Stimulated activated naive CD8-positive, alpha-beta T cell treated with anti-CD3 and anti-CD28 coated beads, Interleukin-15, amount 100 ng/mL, for 72 hours (primary cell): ENCODE data around the gene GGCT.

Source experiments
- ATAC-seq: fragments of 150-1000 bp; cut with Tn5 transposase; 2 replicates; pipeline ENCODE4 v1.10.0; 2021; ENCODE audit warnings: mild to moderate bottlenecking, moderate library complexity
- DNase-seq, 2 donors: peaks; one replicate each; pipeline ENCODE4 v3.0.0; 2021 to 2022
- H3K27ac Mint-ChIP-seq, 2 donors: one replicate each; pipeline ENCODE4 v1.8.0; 2022; ENCODE audit warnings: mild to moderate bottlenecking in 2 of 2, mixed read lengths in 2 of 2, moderate library complexity in 2 of 2
- H3K27me3 Mint-ChIP-seq: one replicate; pipeline ENCODE4 v1.8.0; 2022; ENCODE audit warnings: mixed read lengths
- H3K4me1 Mint-ChIP-seq: one replicate; pipeline ENCODE4 v1.8.0; 2022; ENCODE audit warnings: mild to moderate bottlenecking, mixed read lengths
- H3K4me3 Mint-ChIP-seq, 2 donors: one replicate each; pipeline ENCODE4 v1.8.0; 2022; ENCODE audit warnings: mild to moderate bottlenecking in 2 of 2, mixed read lengths in 2 of 2, moderate library complexity in 1 of 2
- H3K9me3 Mint-ChIP-seq, 2 donors: one replicate each; pipeline ENCODE4 v1.8.0; 2022; ENCODE audit warnings: mixed read lengths in 2 of 2

Gene GGCT

DNA sequence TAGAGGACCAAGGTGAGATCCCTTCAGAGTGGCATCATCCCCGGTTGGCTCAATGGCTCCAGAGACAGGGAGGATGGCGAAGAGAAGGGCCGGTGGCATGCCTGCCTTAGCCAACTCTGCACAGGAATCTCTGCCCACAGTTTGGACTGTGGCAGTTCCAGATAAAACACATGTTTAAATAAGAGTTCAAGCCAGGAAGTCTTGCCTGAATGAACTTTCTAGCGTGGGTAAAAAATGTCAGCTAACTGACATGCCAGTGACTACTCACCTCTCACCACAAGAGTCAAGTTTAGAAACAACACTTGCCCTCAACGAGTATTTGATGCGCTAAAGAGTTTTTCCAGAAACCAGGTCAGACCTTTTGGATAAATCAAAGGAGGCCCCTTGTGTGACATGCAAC, 29.0 kb downstream of the GGCT start:
- DNase-seq (no peak), ATAC-seq (no peak)
- Mint-ChIP-seq H3K4me1 (peaks cover 80% of the 10 kb centered on the region), H3K9me3 (no peaks in the 10 kb centered on the region), H3K27ac (peak overlapping the region in 1 of 2 donors; percentile 13), H3K4me3 (peak overlapping the region in 1 of 2 donors; percentile 19), H3K27me3 (no peaks in the 10 kb centered on the region)

DNA sequence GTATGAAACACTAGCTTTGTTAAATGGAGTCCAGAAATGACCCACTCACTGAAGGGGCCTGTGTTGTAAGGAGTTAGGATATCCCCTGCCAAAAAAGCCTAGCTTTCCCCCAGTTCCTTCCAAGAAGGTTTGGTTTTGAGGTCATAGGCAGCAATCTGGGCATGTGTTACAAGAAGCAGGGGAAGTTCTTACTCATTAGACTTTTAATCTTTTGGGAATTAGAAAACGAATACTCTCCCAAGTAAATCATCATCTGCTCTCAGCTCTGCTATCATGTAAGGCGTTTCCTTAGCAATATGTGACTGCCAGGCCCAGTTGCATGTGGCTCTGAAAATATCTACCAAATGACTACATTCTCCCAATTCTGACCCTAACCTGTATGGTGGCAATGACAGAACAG, 29.7 kb downstream of the GGCT start:
- peaks cover 82% of the 10 kb centered on the region for H3K4me1 Mint-ChIP-seq
- no peak overlapping the region for H3K4me3 Mint-ChIP-seq
- DNase-seq, result no peak
- H3K27ac Mint-ChIP-seq, result no peak overlapping the region
- no peaks in the 10 kb centered on the region for H3K27me3 Mint-ChIP-seq
- ATAC-seq, result no peak
- no peaks in the 10 kb centered on the region for H3K9me3 Mint-ChIP-seq

DNA sequence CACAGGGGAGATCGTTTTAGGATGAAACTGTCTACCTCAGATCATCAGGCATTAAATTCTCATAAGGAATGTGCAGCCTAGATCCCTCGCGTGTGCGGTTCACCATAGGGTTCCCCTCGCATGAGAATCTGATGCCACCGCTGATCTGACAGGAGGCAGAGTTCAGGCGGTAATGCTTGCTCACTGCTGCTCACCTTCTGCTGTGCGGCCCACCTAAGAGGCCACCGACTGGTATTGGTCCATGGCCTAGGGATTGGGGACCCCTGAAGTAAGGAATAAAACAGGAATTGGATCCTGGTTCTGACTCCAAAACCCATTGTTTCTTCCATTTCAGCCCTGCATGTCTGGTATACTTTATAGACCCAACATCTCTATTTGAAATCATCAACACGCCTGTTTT, 30.1 kb downstream of the GGCT start:
- no peak overlapping the region for H3K4me3 Mint-ChIP-seq
- no peaks in the 10 kb centered on the region for H3K9me3 Mint-ChIP-seq
- DNase-seq (no peak), ATAC-seq (no peak)
- no peak overlapping the region for H3K27ac Mint-ChIP-seq
- peaks cover 82% of the 10 kb centered on the region for H3K4me1 Mint-ChIP-seq
- H3K27me3 Mint-ChIP-seq, result no peaks in the 10 kb centered on the region

DNA sequence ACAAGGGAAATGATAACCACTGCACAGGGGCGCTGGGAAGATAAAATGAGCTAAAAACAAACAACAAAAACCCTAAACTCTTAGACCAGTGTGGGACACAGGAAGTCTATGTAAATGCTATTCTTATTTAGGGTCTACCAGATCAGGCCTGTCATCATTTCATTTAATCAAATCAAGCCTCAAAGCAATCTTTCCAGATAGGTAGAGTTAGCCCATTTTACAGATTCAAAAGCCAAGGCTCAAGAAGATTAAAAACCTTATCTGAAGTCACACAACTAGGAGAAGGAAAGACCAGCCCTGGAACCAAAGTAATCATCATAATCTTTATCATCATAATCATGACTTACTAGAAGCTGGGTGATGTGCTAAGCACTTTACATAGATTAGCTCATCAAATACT, 30.7 kb downstream of the GGCT start:
- Mint-ChIP-seq H3K27me3 (no peaks in the 10 kb centered on the region), H3K4me1 (peaks cover 84% of the 10 kb centered on the region), H3K9me3 (no peaks in the 10 kb centered on the region), H3K4me3 (no peak overlapping the region), H3K27ac (no peak overlapping the region)
- no peak for DNase-seq
- no peak for ATAC-seq

DNA sequence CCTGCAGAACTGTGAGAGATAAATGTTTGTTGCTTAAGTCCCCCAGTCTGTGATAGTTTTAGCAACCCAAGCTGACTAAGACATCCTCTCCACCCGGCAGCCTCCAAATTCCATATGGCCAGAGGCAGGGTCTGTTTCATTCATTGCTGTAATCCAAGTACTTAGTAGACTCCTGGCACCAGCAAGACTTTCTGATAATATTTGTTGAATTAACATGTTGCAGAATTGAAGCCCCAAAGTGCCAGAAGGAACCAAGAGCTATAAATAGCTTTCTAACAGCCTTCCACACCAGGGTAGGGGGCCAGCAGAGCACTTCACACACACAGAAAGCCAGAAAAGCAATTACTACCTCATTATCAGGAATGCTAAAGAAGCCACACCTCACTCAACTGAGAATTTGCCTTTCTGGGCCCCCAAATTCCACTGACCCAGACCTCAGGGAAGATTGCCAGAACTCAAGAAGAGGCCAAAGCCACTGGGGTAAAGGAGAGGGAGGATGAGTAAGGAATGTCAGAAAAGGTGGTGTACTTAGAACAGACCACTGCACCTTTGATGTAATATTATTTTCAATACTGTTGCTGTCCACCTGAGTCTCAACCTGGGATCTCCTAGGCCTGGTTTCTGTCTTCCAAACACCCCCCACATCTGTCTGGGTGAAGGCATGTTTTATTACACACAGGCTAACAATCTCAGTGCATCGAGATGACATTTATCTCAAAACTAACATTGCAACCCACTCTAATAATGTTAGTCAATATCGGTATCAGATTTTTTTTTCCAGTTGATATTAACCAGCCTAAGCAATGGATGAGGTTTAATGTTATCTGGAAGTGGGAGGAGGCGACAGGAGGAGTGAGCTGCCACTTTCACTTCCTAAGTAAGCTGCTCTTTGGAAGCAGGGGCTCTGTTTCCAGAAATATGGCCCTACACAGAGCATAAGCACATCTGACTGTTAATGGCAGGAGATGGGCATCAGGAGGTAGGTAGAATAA, 31.5 kb downstream of the GGCT start:
- Mint-ChIP-seq H3K4me3 (no peak overlapping the region), H3K27ac (peak overlapping the region in 1 of 2 donors; percentile 38), H3K4me1 (peaks cover 91% of the 10 kb centered on the region), H3K9me3 (no peaks in the 10 kb centered on the region), H3K27me3 (no peaks in the 10 kb centered on the region)
- ATAC-seq (no peak), DNase-seq (no peak)

DNA sequence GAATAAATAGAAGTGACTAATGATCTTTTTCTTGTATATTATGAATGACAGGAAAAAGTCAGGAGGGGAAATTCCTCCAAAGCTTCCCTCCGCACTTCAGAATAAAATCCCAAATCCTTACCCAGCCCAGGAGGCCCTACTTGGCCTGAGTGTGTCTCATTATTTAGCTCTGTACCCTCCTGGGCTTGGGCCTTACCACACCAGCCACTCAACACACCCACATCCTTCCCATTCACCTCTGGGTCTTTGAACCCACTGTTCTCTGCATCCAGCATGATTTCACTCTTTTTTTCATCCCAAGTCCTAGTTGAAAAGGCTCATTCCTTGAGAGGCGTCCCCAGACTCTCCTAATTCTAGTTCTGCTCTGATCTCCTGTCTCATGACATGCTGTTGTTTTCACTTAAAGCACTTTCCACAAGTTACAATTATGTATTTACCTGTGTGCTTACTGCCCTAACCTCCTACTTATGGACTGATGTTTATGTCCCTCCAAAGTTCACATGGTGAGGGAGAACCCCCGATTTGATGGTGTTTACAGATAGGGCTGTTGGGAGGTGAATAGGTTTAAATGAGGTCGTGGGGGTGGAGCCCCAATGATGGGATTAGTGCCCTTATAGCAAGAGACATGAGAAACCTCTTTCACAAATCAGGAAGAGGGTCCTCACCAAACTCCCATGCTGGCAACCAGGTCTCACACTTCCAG, 32.4 kb downstream of the GGCT start:
- Mint-ChIP-seq H3K9me3 (no peaks in the 10 kb centered on the region), H3K27ac (peak overlapping the region; percentile 29 to 36), H3K4me3 (no peak overlapping the region), H3K4me1 (peaks cover 96% of the 10 kb centered on the region), H3K27me3 (no peaks in the 10 kb centered on the region)
- ATAC-seq, result no peak
- no peak for DNase-seq

DNA sequence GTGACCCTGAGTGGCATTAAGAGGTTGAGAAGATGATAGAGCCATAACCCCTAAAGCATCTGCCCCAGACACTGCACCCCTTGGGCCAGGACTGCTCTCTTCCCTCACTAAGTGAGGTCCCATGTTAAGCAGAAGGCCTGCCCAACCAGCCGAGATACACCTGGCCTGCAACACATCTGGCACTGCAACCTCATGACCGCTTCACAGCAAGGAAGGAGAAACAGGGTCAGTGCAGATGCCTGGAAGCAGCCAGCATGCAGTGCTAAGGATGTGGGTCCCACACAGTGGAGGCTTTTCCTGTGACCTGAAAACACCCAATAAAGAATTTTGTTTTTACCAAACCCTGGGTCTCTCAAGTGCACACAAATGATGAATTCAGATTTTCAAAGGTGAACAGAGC, 33.4 kb downstream of the GGCT start:
- H3K9me3 Mint-ChIP-seq, result no peaks in the 10 kb centered on the region
- no peak overlapping the region for H3K4me3 Mint-ChIP-seq
- peak overlapping the region in 1 of 2 donors; percentile 50 for H3K27ac Mint-ChIP-seq
- ATAC-seq (peak; percentile 28), DNase-seq (no peak)
- peaks cover 87% of the 10 kb centered on the region for H3K4me1 Mint-ChIP-seq
- H3K27me3 Mint-ChIP-seq, result no peaks in the 10 kb centered on the region

DNA sequence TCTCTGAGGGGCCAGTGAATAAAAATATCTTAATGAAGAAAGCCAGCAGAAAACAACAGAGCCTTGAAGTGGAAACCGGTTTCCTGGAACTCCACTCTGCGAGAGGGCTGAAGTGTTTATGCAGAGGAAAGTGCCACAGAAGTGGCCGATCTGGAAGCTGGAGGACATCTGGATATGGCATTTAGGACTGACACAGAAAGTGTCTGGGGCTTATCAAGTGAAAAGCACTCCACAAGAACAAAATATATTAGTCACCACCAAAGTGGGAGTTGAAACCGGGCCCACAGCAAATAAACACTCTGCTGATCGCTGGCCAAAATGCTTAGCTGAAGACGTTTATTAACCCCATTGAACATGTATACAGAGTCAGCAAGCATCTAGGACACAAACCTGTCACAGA, 33.9 kb downstream of the GGCT start:
- no peaks in the 10 kb centered on the region for H3K9me3 Mint-ChIP-seq
- peak overlapping the region in 1 of 2 donors; percentile 50 for H3K27ac Mint-ChIP-seq
- no peak for DNase-seq
- H3K4me3 Mint-ChIP-seq, result no peak overlapping the region
- ATAC-seq, result peak; percentile 31
- H3K4me1 Mint-ChIP-seq, result peaks cover 87% of the 10 kb centered on the region
- H3K27me3 Mint-ChIP-seq, result no peaks in the 10 kb centered on the region

DNA sequence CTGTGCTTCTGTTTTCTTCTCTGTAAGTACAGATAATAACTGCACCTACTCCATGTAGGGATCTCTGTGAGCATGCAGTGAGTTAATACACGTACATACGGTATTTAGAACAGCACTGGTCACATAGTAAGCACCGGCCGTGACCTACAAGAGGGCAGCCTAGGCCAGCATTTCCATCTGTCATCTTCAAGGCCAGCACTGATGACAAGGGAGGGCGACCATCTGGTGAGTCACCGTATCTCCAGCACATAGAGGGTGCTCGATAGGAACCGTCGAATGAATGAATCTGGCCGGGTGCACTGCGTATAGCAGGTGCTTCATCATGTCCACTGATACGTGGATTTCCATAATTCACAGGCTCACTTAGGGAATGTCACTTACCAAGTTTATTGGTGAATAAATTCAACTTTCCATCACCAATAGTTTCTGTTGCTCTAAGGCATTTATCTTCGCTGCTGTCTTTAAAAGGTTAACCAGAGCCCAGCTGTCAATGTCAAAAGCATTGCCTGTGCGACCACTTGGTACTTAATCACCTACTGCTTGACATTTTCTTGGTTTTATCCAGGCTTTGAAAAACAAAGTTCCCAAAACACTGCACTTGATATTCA, 34.4 kb downstream of the GGCT start:
- ATAC-seq (no peak), DNase-seq (no peak)
- H3K4me1 Mint-ChIP-seq, result peaks cover 87% of the 10 kb centered on the region
- H3K9me3 Mint-ChIP-seq, result no peaks in the 10 kb centered on the region
- no peak overlapping the region for H3K4me3 Mint-ChIP-seq
- no peaks in the 10 kb centered on the region for H3K27me3 Mint-ChIP-seq
- no peak overlapping the region for H3K27ac Mint-ChIP-seq

DNA sequence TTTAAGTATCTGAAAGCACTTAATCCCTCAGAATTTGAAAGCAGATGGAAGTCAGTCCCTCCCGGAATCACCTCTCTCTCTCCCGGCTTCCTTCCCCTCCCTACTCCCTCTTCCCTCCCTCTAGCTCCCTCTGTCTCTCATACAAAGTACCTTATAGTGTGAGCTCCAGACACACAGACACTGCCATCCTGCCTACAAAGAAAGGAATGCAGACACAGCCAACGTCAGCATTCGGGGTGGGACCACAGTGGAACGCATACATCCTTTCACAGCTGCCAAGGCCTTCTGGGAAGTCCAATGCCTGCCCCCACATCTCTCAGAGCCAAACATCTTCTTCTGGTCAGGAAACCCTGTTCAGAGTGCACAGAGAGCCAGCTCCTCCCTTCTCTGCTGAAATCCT, 35.3 kb downstream of the GGCT start:
- no peak overlapping the region for H3K27ac Mint-ChIP-seq
- peaks cover 85% of the 10 kb centered on the region for H3K4me1 Mint-ChIP-seq
- ATAC-seq (no peak), DNase-seq (no peak)
- no peaks in the 10 kb centered on the region for H3K9me3 Mint-ChIP-seq
- no peaks in the 10 kb centered on the region for H3K27me3 Mint-ChIP-seq
- no peak overlapping the region for H3K4me3 Mint-ChIP-seq

DNA sequence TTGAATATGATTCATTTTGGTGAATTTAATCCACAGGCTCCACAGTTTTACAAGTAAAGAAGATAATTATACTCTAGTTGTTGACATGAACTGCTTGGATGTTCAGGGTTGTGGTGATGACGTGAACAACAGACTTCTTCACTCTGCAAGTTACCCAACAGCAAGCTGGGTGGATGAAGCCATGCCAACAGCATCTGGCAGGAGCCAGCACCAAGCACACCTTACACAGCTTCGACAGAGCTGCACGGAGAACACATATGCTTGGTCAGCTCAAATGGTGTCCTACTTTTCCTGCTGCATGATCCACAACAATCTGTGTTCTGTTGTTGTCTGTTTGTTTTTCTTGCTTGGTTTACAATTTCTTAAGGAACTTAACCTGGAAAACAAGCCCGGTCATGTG, 35.8 kb downstream of the GGCT start:
- H3K27ac Mint-ChIP-seq, result no peak overlapping the region
- DNase-seq, result no peak
- no peak for ATAC-seq

DNA sequence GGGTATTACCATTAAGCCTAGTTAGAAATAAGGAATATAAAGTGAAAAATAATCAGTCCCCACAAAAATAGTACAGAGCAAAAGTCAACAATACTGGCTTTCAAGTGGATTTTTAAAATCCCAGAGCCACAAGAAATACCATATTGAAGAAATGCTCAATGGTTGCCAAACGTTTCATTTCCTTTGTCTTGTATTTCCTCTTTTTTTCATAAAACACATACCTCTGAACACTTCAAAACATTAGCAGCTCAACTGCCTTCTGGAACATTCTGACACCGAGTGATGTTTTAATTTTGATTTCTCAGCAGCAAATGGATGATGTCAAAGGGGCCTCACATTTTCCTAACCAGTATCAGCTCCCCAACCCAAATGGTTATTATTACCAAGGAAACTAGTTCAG, 36.6 kb downstream of the GGCT start:
- Mint-ChIP-seq H3K4me1 (peaks cover 78% of the 10 kb centered on the region), H3K27me3 (no peaks in the 10 kb centered on the region), H3K4me3 (no peak overlapping the region), H3K27ac (peak overlapping the region; percentile 57 to 60), H3K9me3 (no peaks in the 10 kb centered on the region)
- ATAC-seq (no peak), DNase-seq (no peak)

More for the DNA sequence above, 35.8 kb downstream of the GGCT start:
- Mint-ChIP-seq H3K9me3 (no peaks in the 10 kb centered on the region), H3K4me1 (peaks cover 83% of the 10 kb centered on the region), H3K4me3 (no peak overlapping the region), H3K27me3 (no peaks in the 10 kb centered on the region)

DNA sequence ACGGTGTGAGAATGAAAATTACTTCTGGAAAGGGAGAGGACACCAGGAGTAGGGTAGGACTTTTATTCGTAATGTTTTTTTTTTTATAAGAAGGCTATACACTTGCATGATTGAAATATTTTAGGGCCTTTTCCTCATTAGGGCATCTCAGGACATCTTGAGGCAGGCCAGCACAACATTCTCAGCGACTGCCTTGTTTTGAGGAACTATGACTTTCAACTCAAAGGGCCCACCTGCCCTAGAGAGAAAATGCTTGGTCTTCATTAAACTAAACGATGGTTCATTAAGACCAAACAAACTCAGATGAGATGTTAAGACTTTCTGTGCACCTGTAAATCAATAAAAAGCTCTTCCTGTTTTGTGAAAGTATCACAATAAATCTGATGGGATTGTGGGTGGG, 37.4 kb downstream of the GGCT start:
- DNase-seq, result no peak
- Mint-ChIP-seq H3K4me1 (peaks cover 70% of the 10 kb centered on the region), H3K27ac (no peak overlapping the region), H3K27me3 (no peaks in the 10 kb centered on the region), H3K4me3 (no peak overlapping the region), H3K9me3 (no peaks in the 10 kb centered on the region)
- no peak for ATAC-seq

DNA sequence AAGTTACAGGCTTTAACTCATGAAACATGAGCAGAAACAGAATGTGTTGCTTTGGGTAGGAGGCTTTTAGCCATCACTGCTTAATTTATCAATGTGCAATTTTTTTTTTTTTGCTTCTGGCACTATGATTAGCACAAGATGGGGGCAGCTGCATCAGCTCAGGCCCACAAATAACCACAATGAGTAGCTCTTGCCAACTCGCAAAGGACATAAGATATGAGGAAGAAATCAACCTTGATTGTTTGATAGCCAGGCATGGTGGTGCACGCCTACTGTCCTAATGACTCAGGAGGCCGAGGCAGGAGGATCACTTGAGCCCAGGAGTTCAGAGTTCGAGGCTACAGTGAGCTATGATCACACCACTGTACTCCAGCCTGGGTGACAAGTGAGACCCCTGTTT, 38.4 kb downstream of the GGCT start:
- Mint-ChIP-seq H3K27ac (peak overlapping the region in 1 of 2 donors; percentile 50), H3K4me3 (no peak overlapping the region), H3K27me3 (no peaks in the 10 kb centered on the region), H3K4me1 (peaks cover 60% of the 10 kb centered on the region), H3K9me3 (no peaks in the 10 kb centered on the region)
- no peak for ATAC-seq
- no peak for DNase-seq

DNA sequence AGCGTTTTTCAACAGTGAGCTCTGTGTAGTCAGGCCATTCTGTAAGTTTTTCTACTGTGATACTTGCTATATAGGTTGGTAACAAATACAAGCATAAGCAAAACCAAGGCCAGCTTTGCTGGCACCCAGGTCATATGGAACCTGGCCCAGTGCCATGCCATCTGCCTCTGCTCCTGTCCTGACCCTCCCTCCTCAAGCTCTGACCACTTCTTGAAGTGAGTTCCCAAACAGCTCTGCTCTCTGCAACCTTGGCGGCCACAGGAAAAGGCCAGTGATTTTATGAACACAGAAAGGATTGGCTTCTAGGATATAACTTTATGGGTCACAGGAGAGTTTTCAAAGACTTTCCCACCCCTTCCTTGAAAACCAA, 38.8 kb downstream of the GGCT start:
- peaks cover 55% of the 10 kb centered on the region for H3K4me1 Mint-ChIP-seq
- no peaks in the 10 kb centered on the region for H3K9me3 Mint-ChIP-seq
- ATAC-seq (no peak), DNase-seq (no peak)
- peak overlapping the region; percentile 50 for H3K27ac Mint-ChIP-seq
- H3K4me3 Mint-ChIP-seq, result no peak overlapping the region
- no peaks in the 10 kb centered on the region for H3K27me3 Mint-ChIP-seq
